ENCODE data around the gene TMEM260. TPM values are rescaled to one million over a fixed set of nuclear protein-coding genes. Genes with fewer than 3 reads are reported as not detected.

Gene TMEM260
- 6.9 and 11.8 TPM in 2 replicates for total RNA-seq

GRCh38 chr14:56579345-56580220, at the start of gene TMEM260:
Gene TMEM260 (plus strand): TSS chr14:56579798. CDS start chr14:56579915, 117 bp downstream.

Other genes starting within 250 kb of the TMEM260 start
- not detected in 2 replicates for gene OTX2, start 230.7 kb downstream of the TMEM260 start, total RNA-seq

Data from mammary microvascular endothelial cell (primary cell).